CD4-positive, alpha-beta T cell treated with Interleukin-17A for 4 hours (primary cell): ENCODE results near the gene SPEF2.
A peak's percentile ranks its signal among the peaks of the same experiment; 100 is the strongest.

Experiments used
- DNase-seq: peaks from one replicate; pipeline ENCODE4 v3.0.0-alpha.2; 2020; ENCODE audit warnings: mixed read lengths

Gene SPEF2

DNA sequence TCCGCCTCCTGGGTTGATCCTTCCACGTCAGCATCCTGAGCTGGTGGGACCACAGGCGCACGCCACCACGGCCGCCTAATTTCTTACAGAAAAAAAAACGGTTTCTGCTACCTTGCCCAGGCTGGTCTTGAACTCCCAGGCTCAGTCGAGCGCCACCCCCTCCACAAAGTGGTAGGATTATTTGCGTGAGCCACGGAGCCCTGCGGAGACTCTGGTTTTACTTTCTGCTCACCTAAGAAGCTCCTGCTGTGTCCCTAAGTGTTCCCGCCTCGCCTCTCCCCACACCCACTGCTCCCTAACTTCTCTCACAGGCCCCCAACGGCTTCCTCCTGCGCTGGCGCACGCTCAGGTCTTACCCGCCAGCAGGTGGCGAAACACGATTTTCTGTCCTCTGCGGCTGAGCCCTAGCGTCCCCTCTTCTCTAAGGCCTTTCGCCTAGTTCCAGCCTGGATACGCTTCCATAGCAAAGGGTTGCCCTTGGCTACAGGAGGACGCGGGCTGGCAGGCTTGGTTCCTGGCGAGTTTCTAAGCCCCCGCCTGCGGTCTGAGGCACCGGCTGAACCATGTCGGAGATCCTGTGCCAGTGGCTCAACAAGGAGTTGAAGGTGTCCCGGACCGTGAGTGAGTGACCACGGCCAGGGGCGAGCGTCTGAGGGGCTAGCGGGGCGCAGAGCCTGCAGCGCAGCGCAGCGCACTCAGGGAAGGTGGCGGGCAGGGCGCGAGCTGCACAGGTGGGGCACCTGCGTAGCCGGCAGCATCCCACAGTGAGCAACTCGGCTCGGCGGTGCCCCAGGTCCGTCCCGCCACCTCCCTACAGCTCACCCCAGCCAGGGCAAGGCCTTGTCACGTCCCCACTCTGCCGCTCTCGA is at the start of gene SPEF2:
TSS of gene SPEF2 (plus strand) at position 429 of the 869 bp plus-strand sequence. CDS start at position 564, 135 bp downstream.
- DNase-seq = peak; percentile 84

DNA sequence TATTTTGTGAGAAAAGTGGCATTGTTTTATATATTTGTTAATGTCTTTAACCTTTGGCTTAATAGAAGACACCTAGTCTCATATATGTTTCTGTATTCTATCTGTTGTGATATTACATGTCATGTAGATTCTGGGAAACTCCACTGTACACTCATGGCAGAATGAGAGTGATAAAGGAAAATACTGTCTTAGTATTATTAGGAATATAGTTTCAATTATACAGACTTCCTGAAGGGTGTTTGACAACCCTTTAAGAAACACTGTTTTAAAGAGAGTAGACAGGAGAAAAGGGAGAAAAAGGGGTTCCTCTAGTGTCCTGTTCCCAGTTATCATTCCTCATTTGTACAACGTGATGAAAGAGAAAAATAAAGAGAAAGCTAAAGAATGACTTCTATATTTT is 42.1 kb upstream of the SPEF2 start:
- no peak for DNase-seq

- no peak for DNase-seq
These were observed 30.2 kb upstream of the SPEF2 start for GRCh38 chr5:35587419-35587818.

DNA sequence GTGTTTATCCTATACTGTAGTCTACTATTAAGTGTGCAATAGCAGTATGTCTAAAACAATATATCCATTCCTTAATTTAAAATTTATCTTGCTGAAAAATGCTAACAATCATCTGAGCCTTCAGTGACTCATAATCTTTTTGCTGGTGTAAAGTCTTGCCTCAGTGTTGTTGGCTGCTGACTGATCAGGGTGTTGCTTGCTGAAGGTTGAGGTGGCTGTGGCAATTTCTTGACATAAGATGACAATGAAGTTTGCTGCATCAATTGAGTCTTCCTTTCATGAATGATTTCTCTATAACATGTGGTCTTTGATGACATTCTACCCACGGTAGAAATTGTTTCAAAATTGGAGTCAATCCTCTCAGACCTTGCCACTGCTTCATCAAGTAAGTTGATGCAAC is 24.3 kb upstream of the SPEF2 start:
- no peak for DNase-seq

- DNase-seq = no peak
These were observed 18.8 kb upstream of the SPEF2 start for GRCh38 chr5:35598707-35599370.

GRCh38 chr5:35600591-35600990 is 17.1 kb upstream of the SPEF2 start:
- DNase-seq = no peak

DNA sequence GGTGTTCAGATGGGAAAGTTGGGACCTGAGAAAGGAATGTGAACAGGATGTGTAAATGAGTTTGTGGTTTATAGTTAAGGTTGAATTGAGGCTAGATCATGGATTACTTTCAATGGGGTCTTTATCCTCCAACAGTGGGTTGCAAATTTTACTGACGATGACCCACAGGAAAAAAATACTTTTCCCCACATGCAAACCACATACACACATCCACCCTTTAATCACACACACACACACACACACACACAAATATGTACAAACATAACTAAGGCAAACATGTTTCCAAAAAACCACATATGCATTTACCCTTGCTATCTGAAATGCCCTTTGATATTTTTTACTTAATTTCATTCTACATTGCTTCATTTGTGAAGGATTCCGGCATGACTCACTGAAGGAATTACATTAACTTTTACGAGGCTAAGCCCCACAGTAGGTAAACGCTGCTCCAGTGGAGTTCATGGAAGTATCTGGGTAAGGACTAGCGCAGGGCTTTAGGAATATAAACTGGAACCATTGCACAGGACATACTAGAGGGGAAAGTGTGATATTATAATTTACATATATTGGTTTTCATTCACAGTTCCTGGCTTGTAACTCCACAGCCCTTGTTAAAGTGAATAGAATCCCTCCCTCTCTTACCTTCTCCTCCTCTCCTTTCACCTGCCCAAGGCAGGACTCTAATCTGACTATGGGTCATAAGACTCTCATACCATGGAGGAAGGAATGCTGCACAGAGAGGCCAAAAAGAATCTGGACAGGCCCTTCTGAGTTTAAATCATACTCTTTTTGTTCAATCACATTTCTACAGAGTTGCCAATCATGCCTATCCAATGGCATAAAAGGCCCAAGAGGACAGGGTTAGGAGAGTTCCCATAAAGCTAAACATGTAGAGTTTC is 8.5 kb upstream of the SPEF2 start:
- no peak for DNase-seq

GRCh38 chr5:35617060-35617434 is 616 bp upstream of the SPEF2 start:
- DNase-seq = no peak

DNA sequence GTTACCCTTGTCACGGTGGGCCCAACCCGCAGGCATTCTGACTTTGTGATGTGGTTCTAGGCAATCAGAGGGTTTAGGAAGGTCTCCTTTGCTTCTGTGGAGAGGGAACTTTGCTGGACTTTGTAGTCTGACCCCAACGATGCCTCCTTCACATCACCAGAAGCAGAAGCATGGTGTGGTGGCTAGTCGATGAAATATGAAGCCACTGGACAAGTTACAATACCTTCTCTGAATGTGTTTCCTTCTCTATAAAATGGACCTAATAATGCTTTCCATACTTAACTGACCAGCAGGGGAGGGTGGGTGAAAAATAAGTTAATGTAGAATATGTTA is 607 bp downstream of the SPEF2 start:
- no peak for DNase-seq

DNA sequence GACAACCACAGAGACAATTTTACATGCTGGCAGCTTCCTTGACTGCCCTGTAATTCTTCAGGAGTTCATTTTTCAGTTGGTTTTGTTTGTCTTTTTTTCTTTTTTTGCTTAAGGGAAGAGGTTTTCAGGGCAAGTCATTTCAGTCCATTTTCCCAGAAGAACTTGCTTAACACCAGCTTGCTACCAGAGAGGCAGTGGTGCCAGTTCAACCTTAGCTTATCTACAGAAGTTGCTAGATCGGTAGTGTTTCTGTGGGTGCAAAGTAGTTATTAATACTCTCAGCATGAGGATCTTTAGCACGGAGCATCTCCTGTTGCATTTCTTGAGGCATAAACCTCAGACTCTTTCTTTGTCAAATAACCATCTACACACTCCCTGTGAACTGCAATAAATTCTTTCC is 1.1 kb downstream of the SPEF2 start:
- no peak for DNase-seq

DNA sequence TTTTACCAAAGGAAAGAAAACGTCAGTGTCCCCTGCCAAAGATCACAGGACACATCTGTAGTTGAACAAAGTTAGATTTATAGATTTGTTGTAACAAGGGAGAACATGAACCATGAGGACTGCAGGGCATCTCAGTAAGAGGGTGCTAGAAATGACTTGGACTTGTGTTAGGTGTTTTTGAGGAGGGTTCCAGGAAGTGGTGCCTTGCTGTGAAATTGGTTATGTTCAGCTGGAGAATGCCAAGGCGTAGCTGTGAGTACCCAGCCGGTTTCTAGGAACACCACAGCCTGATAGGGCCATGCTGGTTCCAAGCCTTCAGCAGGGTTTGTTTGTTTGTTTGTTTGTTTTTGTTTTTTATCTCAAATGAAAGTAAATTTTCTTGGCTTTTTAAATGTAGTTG is 5.3 kb downstream of the SPEF2 start:
- no peak for DNase-seq

- DNase-seq = no peak
These were observed 6.3 kb downstream of the SPEF2 start for GRCh38 chr5:35623991-35624390.

- DNase-seq = no peak
These were observed 8.4 kb downstream of the SPEF2 start for GRCh38 chr5:35626108-35626507.

DNA sequence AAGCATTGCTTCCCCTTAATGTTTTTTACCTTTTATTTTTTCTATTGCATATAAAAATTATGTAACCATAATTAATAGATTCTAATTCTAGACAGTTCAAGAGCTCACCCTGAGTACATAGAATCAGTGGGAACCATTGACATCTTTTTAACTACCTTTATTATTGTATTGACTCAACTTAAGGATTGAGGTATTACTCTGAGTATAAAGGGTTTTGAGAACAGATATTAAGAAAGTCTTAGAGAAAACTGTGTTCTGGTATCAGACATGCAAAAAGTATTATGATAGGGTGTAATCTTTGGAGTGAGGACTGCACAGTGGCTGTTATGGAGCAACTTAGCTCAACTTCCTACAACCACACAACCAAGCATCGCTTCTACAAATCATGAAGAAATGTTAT is 8.9 kb downstream of the SPEF2 start:
- DNase-seq = no peak

GRCh38 chr5:35634326-35634725 is 16.7 kb downstream of the SPEF2 start:
- no peak for DNase-seq

- DNase-seq = no peak
These were observed 23.0 kb downstream of the SPEF2 start for GRCh38 chr5:35640623-35641022.

GRCh38 chr5:35644543-35644942 is 26.9 kb downstream of the SPEF2 start:
- no peak for DNase-seq

DNA sequence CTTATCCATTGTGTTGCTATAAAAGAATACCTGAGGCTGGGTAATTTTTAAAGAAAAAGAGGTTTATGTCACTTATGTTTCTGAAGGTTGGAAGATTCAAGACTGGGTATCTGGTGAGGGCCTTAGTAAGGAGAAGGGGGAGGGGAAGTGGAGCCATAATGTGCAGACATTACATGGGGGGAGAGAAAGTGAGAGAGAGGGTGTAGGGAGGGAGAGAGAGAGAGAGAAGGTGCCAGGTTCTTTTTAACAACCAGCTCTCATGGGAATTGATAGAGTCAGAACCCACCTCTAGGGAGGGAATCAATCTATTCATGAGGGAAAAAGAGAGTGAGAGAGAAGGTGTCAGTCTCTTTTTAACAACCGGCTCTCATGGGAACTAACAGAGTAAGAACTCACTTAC is 29.5 kb downstream of the SPEF2 start:
- DNase-seq = no peak

DNA sequence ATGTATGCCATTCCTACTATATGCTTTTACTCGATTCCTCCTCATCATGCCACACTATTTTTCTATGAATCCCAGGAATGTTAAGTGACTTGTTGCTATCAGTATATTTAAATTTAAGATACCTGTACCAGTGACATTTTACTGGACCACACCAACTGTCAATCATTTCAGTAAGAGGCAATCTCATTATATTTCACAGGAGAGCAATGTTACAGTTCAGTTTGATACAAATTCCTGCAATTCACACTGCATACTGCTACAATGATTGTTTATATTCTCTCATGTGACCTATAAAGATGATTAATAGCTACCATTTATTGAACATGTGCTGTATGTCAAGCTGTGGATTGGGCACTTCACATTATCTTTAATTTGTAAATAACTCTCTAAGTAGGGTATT is 30.0 kb downstream of the SPEF2 start:
- DNase-seq = no peak

- DNase-seq = peak; percentile 76
These were observed 33.5 kb downstream of the SPEF2 start for GRCh38 chr5:35651002-35651756.

DNA sequence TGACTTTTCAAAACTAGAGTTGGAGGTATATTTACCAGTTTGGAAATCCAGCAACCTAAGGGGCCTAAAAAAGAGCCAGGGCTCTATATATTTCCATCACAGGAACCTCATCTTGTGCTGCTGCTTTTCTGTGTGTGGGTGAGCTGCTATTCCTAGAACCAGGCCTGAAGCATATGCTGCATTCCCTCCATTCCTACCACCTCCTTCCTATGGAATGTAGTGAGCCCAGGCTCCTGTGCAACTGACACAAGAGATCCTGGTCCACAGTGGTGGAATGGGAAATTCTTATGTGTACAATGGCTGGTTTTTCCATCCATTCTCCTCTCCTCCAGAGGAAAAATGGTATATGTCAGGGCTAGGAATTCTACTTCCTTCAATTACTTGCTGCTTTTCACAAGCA is 39.1 kb downstream of the SPEF2 start:
- no peak for DNase-seq

DNA sequence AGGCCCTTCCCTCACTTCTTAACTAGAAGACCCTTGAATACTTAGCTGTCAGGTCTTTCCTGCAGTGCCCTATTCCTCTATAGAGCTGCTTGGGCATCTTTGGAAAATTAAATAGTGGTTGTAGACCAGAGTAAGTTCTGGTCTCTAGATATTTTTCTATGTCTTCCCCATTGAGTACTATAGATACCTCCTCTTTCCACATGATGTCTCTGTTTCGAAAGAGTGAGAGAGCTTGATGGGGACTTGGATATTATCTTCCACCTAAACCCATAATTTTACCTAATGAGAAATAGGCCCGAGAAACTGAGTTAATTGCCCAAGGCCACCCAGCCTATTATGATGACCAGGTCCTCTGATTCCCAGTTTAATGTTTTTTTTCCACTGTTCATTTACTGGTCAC is 40.2 kb downstream of the SPEF2 start:
- DNase-seq = no peak

- DNase-seq = no peak
These were observed 41.9 kb downstream of the SPEF2 start for GRCh38 chr5:35659556-35659955.
